ENCODE data around the gene GPR34. TPM values are rescaled to one million over a fixed set of nuclear protein-coding genes. Genes with fewer than 3 reads are reported as not detected.
"Not testable (repeated sequence)": the region's sequence is repeated elsewhere in the genome, so short reads cannot be mapped to it uniquely, and the experiment has no call there.

Gene GPR34
- total RNA-seq, 2 donors from 2014 or later, result 3.8 to 8.5 TPM

GRCh38 chrX:41711021-41711667 lies 22.4 kb downstream of the GPR34 start:
- no peaks in the 10 kb centered on the region for H3K9me3 ChIP-seq
- H3K27me3 ChIP-seq, result no peaks in the 10 kb centered on the region
- no peak for TF ChIP-seq CTCF (IDR thresholded peaks at IDR 0.05)
- no peaks in the 10 kb centered on the region for H3K4me1 ChIP-seq
- no peak overlapping the region for H3K27ac ChIP-seq
- H3K4me3 ChIP-seq, result no peak overlapping the region
- DNase-seq (ENCODE audit: low spot score), result no peak
- no peaks in the 10 kb centered on the region for H3K36me3 ChIP-seq

DNA sequence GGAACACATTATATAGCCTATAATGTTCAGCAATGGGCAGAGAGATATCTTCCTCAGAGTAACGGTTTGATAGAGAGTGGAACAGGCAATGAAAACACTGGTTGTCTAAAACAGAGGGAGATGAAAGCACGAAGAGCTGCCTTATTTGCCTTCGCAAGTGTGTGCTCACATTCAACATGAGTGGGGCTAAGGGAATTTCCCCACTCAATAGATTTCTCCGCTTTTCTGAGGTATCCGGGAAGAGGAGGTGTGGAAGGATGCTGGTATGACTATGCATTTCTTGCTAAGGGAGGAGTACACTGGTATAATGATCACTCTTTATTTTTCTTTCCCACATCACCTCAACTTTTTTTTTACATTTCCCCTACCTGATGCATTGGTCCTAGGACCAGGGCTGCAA lies 27.4 kb downstream of the GPR34 start:
- no peaks in the 10 kb centered on the region for H3K27me3 ChIP-seq
- no peak for TF ChIP-seq CTCF (IDR thresholded peaks at IDR 0.05)
- no peak overlapping the region for H3K4me3 ChIP-seq
- DNase-seq (ENCODE audit: low spot score), result no peak
- H3K9me3 ChIP-seq, result peaks cover 0 to 15% of the 10 kb centered on the region in 2 donors
- H3K36me3 ChIP-seq, result no peaks in the 10 kb centered on the region
- H3K4me1 ChIP-seq, result no peaks in the 10 kb centered on the region
- no peak overlapping the region for H3K27ac ChIP-seq

DNA sequence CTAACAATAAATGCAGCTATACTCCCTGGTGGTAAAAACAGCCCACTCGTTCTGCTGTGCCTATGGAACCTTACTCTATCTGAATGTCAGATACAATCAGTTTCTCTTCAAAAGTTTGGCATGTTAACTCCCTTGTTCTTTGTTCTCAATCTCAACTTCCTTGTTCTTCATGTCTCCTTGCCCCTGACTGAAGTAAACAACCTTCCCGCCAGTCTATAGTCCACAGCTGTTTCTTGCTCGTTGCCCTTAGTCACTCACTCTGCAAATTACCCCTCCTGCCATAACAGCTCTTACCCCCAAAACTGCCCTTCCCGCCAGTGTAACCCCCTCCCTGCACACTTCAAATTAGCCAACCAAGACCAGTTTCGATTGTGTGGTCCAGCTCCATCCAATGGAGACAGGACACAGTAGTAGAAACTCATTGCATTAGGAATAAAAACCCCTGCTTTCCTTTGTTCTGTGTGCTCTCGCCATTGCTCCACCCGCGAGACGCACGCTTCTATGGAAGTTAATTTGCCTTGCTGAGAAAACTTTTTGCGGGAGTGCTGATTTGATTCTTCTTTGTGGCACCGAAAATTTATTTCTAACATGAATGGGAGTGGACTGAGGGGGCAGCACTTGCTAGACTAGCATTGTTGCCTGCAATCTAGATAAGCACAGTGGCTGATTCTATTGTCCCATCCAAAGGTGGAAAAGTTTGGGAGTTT lies 28.1 kb downstream of the GPR34 start:
- Histone ChIP-seq H3K36me3 (no peaks in the 10 kb centered on the region), H3K27me3 (no peaks in the 10 kb centered on the region), H3K4me3 (no peak overlapping the region), H3K27ac (no peak overlapping the region), H3K9me3 (peaks cover 0 to 15% of the 10 kb centered on the region in 2 donors), H3K4me1 (no peaks in the 10 kb centered on the region)
- DNase-seq (ENCODE audit: low spot score), result no peak
- TF ChIP-seq CTCF (IDR thresholded peaks at IDR 0.05), result no peak

DNA sequence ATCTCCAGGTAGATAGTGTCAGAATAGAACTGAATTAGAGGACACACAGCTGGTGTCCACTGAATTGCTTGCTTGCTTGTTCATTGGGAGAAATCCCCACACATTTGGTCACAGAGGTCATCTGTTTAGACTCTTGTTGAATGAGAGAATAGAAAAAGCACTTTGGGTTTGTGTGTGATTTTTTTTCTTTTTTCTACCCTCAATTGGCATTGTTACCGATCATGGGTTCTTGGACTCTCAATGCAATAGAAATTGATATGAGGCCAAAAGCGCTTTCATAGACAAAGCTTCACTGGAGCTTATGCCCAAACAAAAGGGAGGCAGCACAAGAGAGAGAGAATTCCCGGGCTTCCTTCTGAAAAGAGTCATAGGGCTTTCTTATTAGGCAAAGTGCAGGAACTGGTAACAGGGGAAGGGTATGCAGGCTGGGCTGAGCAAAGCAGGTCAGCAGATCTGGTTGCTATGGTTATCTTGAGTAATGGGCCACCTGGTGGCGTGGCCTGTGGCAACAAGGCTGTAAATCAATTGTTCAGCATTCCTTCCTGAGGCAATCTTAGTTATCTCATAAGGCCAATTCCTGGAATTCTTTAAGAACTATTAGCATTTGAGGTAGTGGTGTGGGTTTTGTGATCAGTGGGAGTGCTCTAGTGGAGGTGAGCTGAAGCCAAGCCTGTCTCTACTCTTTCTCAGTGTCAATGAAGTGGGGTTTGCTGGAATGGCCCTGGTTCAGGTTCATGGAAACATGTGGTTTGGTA lies 29.9 kb downstream of the GPR34 start:
- H3K9me3 ChIP-seq, result peaks cover 0 to 15% of the 10 kb centered on the region in 2 donors
- no peak overlapping the region for H3K4me3 ChIP-seq
- H3K4me1 ChIP-seq, result no peaks in the 10 kb centered on the region
- no peak for DNase-seq (ENCODE audit: low spot score)
- no peaks in the 10 kb centered on the region for H3K27me3 ChIP-seq
- no peak for TF ChIP-seq CTCF (IDR thresholded peaks at IDR 0.05)
- no peaks in the 10 kb centered on the region for H3K36me3 ChIP-seq
- no peak overlapping the region for H3K27ac ChIP-seq

DNA sequence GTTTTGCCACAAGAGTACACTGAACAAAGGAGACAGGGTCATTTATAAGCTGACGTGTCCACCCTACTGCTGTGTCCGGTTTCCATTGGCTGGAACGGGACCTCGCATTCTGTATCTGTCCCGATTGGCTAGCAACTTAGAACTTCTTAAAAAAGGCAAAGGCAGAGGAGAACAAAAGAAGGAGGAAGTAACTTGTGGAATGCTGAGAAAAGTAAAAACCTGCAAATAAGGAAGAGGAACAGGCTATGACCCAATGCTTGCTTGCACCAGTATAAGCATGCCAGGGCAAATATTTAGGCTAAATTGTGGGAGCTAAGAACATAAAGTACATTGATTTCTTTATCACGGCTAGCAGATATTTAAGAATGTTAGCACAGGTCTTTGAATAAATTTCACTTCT lies 30.8 kb downstream of the GPR34 start:
- H3K4me1 ChIP-seq; H3K27me3 ChIP-seq; DNase-seq (ENCODE audit: low spot score); H3K27ac ChIP-seq; H3K36me3 ChIP-seq; H3K4me3 ChIP-seq: not testable (repeated sequence)
- H3K9me3 ChIP-seq, result peaks cover 0 to 15% of the 10 kb centered on the region in 2 donors

DNA sequence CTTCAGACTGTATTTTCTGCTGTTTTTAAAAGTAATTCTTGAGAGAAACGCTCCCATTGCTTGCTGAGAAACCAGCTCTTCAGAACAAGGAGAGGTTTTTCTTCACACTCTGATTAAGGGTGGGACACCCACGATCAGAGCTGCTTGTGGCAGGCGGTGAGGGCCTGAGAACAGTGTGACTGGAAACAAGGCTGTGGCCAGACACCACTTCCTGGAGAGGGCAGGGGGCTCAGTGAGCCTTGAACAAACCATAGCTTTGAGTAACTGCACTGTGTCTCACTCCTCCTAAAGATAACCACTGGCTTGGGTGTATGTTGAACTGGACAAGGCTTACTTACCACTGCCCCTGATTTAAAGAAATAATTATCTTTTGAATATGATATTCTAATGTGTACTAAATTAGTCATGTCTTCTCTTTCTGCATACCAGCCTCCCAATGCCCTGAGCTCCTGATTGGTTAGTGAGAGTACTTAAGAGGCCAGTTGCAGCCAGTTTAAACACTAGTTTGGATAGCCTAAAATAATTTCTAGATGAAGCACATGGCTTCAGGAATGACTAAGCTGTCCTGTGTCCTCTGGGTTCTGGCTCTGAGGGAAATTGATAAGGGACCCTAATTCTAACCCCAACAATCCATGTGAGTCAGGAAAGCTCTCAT lies 31.5 kb downstream of the GPR34 start:
- no peak for DNase-seq (ENCODE audit: low spot score)

More for the DNA sequence above, 31.5 kb downstream of the GPR34 start:
- no peak overlapping the region for H3K27ac ChIP-seq
- H3K4me3 ChIP-seq, result no peak overlapping the region
- no peaks in the 10 kb centered on the region for H3K4me1 ChIP-seq
- H3K36me3 ChIP-seq, result no peaks in the 10 kb centered on the region
- TF ChIP-seq CTCF (IDR thresholded peaks at IDR 0.05), result no peak
- H3K9me3 ChIP-seq, result peaks cover 0 to 15% of the 10 kb centered on the region in 2 donors
- no peaks in the 10 kb centered on the region for H3K27me3 ChIP-seq

Measured in right atrium auricular region (tissue), 2 donors.